Peyer's patch (tissue), 4 donors: ENCODE data around the gene DYRK1A.

Experiments
- CTCF ChIP-seq, 6 experiments: fragments of 450-650 bp in 4 of 6; fragments of 200-600 bp in 2 of 6; sonication (generic) in 1 of 6; IDR thresholded peaks; one replicate each; pipeline ENCODE4 v1.5.1; 2017 to 2019; ENCODE audit warnings: antibody characterized with exemption in 6 of 6, mild to moderate bottlenecking in 3 of 6, moderate library complexity in 1 of 6
- POLR2A ChIP-seq, 2 donors: fragments of 450-650 bp; IDR thresholded peaks; one replicate each; pipeline ENCODE4 v1.5.1; 2017; ENCODE audit warnings: antibody characterized with exemption in 2 of 2, mild to moderate bottlenecking in 2 of 2, moderate library complexity in 2 of 2

GRCh38 chr21:37371041-37371397, 4.4 kb downstream of the DYRK1A start:
- no peak for TF ChIP-seq CTCF (IDR thresholded peaks at IDR 0.05)
- no peak for TF ChIP-seq POLR2A (IDR thresholded peaks at IDR 0.05)
